ENCODE results near the gene NHSL2.

GRCh38 chrX:72100824-72101351 lies 190.2 kb downstream of the NHSL2 start:
- TF ChIP-seq POLR2A (IDR thresholded peaks at IDR 0.05) (no peak), CTCF (IDR thresholded peaks at IDR 0.05) (no peak)

Measured in uterus (tissue), 2 donors.